HG03108 (cell line): ENCODE data around the gene IGFBP3.

Experiments used
- ATAC-seq: cut with Tn5 transposase; IDR thresholded peaks from one replicate; pipeline ENCODE4 v1.9.1; 2021; ENCODE audit warnings: moderate library complexity; ENCODE audit not compliant: unreplicated experiment

IGFBP3 gene

GRCh38 chr7:45892407-45893035, 28.6 kb downstream of the IGFBP3 start:
- no peak for ATAC-seq

- ATAC-seq, result no peak
Observed at GRCh38 chr7:45891462-45892402, 29.3 kb downstream of the IGFBP3 start.

GRCh38 chr7:45890902-45891461, 30.1 kb downstream of the IGFBP3 start:
- ATAC-seq, result no peak

- ATAC-seq, result no peak
Observed at GRCh38 chr7:45890125-45890901, 30.8 kb downstream of the IGFBP3 start.

DNA sequence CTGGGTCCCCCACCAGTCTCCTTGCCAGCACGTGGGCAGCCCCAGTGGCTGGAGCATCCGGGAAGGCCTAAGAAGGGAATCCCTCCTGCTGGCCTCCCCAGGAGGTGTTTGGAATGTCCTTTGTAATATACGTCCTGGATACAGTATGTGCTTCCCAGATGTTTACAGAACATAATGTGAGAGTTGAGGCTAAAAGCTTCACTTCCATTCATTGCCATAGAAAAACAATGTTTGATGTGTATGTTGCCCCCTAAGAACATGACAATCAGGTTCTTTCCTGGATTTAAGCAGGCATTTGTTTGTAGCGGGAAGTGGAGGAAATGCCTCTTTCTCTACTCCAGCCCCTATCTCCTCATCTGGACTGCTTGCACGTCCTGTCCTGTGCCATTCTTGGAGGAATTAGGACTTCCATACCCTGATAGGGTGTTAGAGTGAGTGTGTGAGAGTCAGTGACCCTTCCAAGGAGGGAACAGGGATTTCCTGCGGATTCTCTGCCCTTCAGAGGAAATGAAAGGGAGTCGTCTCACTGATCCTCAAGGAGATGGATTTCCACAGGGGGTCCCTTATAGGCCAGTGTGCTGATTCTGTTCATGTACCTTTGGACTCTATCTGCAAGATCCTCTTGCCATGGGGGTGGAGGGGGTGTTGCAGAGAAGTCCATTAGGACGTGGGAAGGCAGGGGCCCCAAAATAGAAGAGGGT, 31.6 kb downstream of the IGFBP3 start:
- ATAC-seq, result no peak

DNA sequence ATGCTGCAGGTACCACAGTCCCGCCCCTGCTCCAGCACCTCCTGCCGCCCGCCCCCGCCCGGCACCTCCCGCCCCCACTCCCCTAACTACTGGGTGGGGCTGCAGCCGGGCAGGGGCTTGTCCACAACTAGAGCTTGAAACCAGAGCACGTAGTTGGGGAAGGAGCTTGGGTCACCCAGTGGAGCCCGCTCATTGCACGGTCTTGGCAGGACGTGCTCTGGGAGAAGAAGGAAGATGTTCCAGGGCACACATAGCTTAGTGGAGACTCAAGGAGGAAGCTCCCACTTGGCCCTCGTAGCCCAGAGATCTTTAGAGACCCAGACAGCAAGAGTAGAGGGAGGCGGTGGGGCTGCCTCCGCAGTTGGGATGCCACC, 32.1 kb downstream of the IGFBP3 start:
- no peak for ATAC-seq

GRCh38 chr7:45888185-45888992, 32.7 kb downstream of the IGFBP3 start, which contains the start of gene IGFBP1:
Gene IGFBP1, plus strand, starts transcription at chr7:45888488. Its CDS starts 165 bp downstream, at chr7:45888653.
- no peak for ATAC-seq

DNA sequence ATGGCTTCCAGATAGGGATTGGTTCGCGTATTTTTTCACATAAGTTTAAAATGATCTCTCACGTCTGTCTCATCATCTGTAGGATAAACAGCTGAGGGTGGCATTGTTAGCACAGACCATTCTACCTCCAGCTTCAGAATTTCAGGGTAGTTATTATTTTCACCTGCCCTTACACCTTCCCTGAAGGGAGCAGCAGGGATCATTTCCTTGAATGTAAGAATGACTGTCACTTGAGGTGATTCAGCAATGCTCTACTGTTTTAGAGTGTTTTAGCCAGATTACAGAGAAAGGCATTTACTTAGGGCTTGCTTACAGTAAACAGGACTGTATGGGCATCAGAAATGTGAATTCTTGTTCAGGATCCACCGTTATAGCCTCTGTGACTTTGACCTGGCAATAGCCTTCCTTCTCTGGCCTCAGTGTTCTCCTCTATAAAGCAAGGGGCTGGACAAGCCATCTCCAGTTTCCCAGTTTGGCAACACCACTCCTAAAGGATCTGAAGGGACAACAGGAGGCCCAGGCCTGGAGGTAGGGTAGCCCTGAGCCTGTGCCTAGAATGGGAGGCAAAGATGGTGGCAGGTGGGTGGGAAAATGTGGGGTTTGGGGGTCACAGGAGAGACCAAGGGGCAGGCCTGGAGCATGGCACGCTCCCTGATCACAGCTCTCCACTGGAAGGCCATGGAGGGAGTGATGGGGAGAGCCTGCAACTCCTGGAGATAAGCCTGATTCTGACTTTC, 34.0 kb downstream of the IGFBP3 start:
- no peak for ATAC-seq

DNA sequence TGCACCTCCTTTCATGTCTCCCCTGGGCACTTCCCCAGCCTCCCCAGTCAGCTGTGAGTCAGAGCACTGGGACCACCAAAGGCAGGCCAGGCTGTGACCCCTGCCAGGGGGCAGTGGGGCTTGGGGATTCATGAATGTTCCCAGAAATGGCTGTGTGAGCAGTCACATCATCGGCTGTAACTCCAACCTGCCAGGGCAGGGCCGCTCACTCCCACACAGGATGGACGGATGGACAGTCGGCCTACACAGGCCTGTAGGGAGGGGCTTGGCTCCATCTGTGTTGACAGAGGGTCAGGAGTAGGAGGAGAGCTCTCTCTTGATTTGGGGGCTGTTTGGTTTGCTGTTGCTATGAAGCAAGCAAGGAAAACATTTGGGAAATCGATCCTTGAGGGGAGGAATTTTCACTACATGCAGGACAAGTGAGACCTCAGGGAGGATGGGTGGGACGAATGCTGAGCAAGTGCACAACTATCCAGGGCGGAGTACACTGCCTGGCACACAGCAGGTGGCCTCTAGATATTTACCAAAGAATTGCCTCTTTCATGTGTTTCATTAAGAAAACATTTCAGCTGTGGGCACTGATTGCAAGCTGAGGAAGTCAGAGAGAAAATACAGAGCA, 35.7 kb downstream of the IGFBP3 start:
- ATAC-seq, result no peak

GRCh38 chr7:45884136-45884535, 36.9 kb downstream of the IGFBP3 start:
- no peak for ATAC-seq

- no peak for ATAC-seq
Observed at GRCh38 chr7:45882465-45882810, 38.6 kb downstream of the IGFBP3 start.

DNA sequence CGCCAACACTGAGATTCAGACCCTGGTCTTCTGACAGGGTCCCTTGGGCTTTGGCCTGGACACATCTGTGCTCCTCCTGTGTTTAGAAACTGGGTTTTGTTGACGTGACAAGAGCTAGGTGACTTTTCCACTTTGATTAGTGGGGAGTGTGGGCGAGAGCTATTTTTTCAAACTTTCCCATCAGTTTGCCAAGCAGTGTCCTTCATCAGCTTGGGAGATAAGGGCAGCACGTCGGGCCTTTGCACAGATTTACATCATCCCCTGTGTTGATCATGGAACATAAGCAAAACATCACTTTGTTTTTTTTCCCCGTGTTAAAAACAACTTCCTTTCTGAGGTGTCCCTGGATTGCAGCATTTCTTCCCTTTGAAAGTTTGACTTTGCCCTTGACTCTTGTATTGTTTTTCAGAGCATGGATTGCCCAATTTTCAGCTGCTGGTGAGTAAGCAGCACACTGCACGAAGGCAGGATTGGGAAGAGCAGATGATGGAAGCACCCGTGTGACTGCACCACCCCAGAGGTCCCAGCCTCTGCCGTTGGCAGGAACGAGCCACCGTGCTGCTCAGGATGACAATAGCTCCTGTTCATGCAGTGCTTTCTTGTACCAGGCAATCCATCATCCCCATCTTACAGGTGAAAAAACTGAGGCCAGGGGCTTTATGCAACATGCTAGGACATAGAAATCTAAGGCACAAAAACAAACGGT, 39.2 kb downstream of the IGFBP3 start:
- ATAC-seq, result no peak

- ATAC-seq, result no peak
Observed at GRCh38 chr7:45881280-45881758, 39.8 kb downstream of the IGFBP3 start.

GRCh38 chr7:45880433-45880860, 40.6 kb downstream of the IGFBP3 start:
- ATAC-seq, result no peak

DNA sequence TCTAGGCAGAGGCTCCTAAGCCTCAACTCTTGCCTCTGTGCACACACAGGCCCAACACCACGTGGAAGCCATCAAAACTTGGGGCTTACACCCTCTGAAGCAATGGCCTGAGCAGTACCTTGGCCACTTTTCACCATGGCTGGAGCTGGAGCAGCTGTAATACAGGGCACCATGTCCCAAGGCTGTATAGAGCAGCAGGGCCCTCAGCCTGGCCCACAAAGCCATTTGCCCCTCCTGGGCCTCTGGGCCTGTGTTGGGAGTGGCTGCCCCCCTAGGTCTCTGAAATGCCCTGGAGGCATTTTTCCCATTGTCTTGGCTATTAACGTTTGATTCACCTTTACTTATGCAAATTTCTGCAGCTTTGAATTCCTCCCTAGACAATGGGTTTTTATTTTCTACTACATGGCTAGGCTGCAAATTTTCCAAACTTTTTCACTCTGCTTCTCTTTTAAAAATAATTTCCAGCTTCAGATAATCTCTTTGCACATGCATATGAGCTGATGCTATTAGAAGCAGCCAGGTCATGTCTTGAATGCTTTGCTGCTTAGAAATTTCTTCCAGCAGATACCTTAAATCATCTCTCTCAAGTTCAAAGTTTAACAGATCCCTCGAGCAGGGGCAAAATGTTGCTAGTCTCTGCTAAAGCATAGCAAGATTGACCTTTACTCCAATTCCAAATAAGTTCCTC, 42.5 kb downstream of the IGFBP3 start:
- no peak for ATAC-seq

GRCh38 chr7:45876519-45876918, 44.6 kb downstream of the IGFBP3 start:
- no peak for ATAC-seq

DNA sequence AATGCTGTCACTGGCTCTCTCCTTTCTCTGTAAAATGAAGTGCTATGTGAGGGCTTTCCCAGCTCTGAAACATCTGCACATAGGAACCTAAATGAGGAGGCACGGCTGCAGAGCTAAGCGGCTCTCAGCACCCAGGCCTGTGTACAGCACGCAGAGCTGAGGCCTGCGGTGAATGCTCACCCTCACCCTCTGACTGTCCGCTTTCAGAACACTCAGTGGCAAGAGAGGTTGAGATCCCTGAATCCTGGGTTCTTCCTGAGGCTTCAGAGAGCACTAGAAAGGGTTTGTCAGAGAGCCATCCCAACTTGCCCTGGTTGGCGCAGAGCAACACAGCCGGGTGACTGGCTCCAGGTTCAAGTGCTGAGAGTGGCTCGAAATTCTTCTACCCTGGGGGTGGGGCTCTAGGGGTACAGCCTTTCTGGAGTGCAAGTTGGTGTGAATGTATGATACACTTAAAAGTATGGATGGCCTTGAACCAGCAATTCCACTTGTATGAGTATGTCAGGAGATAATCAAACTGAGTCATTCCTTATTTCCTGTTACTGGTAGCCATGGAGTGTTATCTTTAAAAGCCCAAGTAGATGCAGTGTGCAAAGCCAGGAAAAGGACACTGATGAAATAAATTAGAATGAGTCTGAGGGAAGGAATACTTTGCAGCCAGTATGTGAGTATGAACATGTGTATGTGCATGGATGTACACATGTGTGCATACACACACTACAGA, 46.5 kb downstream of the IGFBP3 start:
- ATAC-seq, result no peak
